ENCODE data around the gene SRD5A1. TPM values are rescaled to one million over a fixed set of nuclear protein-coding genes. Genes with fewer than 3 reads are reported as not detected.
A peak's percentile ranks its signal among the peaks of the same experiment; 100 is the strongest.

SRD5A1 gene
- total RNA-seq, 1 donor from 2014 or later, result 9.6 TPM

GRCh38 chr5:6673963-6674362 lies 40.7 kb downstream of the SRD5A1 start:
- no peak for ATAC-seq
- intact Hi-C loops (cut with DNase I), result no loop called here
- DNase-seq (ENCODE audit: low spot score), result no peak

- intact Hi-C loops (cut with DNase I), result no loop called here
- no peak for ATAC-seq
These were observed 41.2 kb downstream of the SRD5A1 start for GRCh38 chr5:6674421-6674820.

GRCh38 chr5:6674886-6675285 lies 41.6 kb downstream of the SRD5A1 start:
- intact Hi-C loops (cut with DNase I), result no loop called here
- ATAC-seq (no peak), DNase-seq (ENCODE audit: low spot score) (no peak)

More at GRCh38 chr5:6674421-6674820, 41.2 kb downstream of the SRD5A1 start:
- no peak for DNase-seq (ENCODE audit: low spot score)

DNA sequence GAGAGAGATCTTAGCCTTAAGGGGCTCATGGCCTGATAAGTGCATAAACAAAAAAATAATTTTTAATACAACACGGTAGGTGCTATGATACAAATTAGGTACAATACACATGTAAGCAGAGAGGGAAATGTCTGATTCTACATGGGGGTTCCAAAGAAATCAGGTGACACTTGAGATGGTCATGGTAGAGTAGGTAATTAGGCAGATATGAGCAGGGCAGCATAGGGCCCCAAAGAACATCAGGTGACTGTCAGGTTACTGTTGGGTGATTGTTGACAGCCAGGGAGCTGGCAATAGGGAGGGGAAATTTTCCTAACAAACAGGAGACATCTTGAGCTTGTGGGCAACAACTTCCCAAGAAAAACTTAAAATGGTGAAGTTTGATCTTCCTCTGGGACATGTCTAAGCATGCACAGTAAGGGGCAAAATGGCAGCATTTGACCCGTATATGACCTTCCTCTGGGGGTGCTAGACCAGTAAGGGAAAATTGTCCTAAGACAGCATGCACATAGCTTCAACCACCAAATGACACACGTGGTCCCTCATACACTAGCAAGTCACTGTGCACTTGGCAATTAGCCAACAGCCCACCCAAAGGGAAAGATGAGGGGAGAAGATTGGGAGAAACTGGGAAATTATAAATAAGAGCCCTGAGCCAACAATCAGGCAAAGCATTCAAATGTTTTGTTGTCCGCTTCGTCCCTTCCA lies 42.7 kb downstream of the SRD5A1 start:
- ATAC-seq (no peak), DNase-seq (ENCODE audit: low spot score) (no peak)
- intact Hi-C loops (cut with DNase I), result no loop called here

- ATAC-seq, result no peak
- DNase-seq (ENCODE audit: low spot score), result no peak
- intact Hi-C loops (cut with DNase I), result no loop called here
These were observed 43.5 kb downstream of the SRD5A1 start for GRCh38 chr5:6676702-6677101.

- ATAC-seq (no peak), DNase-seq (ENCODE audit: low spot score) (no peak)
- intact Hi-C loops (cut with DNase I), result no loop called here
These were observed 45.1 kb downstream of the SRD5A1 start for GRCh38 chr5:6678385-6678784.

GRCh38 chr5:6680922-6681321 lies 47.7 kb downstream of the SRD5A1 start:
- DNase-seq (ENCODE audit: low spot score), result no peak
- ATAC-seq, result no peak
- intact Hi-C loops (cut with DNase I), result no loop called here

- intact Hi-C loops (cut with DNase I), result no loop called here
- DNase-seq (ENCODE audit: low spot score), result no peak
- ATAC-seq, result no peak
These were observed 48.4 kb downstream of the SRD5A1 start for GRCh38 chr5:6681682-6682081.

- intact Hi-C loops (cut with DNase I), result no loop called here
- DNase-seq (ENCODE audit: low spot score) (no peak), ATAC-seq (no peak)
These were observed 49.0 kb downstream of the SRD5A1 start for GRCh38 chr5:6682239-6682638.

- intact Hi-C loops (cut with DNase I), result no loop called here
- DNase-seq (ENCODE audit: low spot score) (no peak), ATAC-seq (no peak)
These were observed 50.0 kb downstream of the SRD5A1 start for GRCh38 chr5:6683241-6683640.

DNA sequence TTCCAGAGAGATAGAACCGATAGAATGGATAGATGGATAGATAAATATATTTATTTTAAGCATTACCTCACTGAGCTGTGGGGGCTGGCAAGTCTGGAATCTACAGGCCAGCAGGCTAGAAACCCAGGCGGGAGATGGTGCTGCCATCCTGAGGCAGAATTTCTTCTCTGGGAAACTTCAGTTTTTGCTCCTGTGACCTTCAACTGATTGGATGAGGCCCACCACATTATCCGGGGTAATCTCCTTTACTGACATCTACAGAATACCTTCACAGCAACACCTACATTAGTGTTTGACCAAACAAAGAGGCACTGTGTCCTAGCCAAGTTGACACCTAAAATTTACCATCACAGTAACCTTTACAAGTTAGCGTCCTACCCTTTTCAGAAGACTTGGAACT lies 50.8 kb downstream of the SRD5A1 start:
- DNase-seq (ENCODE audit: low spot score) (no peak), ATAC-seq (no peak)
- intact Hi-C loops (cut with DNase I), result no loop called here

- intact Hi-C loops (cut with DNase I), result no loop called here
- ATAC-seq (no peak), DNase-seq (ENCODE audit: low spot score) (no peak)
These were observed 53.3 kb downstream of the SRD5A1 start for GRCh38 chr5:6686501-6686900.

DNA sequence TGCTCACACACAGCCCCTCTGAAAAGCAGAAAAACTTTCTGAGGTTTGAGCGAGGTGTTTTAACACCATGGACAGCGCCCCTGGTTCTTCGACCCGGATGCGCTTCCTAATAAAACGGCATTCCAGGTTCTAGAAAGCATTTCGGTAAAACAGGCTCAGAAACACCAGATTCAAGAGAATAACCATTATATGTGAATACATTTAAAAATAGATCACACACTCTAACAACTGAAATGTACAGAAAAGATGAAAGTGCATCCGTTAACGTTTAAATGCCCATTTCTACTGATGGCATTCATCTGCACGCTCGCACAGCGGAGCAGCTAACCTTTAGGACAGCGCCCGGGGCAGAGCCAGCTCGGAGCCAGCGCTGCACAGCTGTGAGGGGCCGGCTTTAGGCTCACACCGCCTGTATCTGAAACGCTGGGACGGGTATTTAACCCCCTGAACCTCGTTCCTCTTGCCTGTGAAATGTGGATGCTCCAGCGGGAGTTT lies 53.7 kb downstream of the SRD5A1 start:
- intact Hi-C loops (cut with DNase I), result no loop called here
- DNase-seq (ENCODE audit: low spot score), result no peak
- peak; percentile 66 for ATAC-seq

GRCh38 chr5:6687505-6687904 lies 54.3 kb downstream of the SRD5A1 start:
- intact Hi-C loops (cut with DNase I), result no loop called here
- no peak for DNase-seq (ENCODE audit: low spot score)

DNA sequence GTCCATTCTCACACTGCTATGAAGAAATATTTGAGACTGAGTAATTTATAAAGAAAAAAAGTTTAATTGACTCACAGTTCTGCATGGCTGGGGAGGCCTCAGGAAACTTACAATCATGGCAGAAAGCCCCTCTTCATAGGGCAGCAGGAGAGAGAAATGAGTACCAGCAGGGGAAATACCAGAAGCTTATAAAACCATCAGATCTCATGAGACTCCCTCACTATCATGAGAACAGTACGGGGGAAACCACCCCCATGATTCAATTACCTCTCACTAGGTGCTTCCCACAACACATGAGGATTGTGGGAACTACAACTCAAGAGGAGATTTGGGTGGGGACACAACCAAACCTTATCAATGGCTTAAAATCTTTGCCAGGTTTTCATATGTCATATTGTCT lies 59.7 kb downstream of the SRD5A1 start:
- DNase-seq (ENCODE audit: low spot score), result no peak
- no peak for ATAC-seq

More at GRCh38 chr5:6687505-6687904, 54.3 kb downstream of the SRD5A1 start:
- no peak for ATAC-seq

DNA sequence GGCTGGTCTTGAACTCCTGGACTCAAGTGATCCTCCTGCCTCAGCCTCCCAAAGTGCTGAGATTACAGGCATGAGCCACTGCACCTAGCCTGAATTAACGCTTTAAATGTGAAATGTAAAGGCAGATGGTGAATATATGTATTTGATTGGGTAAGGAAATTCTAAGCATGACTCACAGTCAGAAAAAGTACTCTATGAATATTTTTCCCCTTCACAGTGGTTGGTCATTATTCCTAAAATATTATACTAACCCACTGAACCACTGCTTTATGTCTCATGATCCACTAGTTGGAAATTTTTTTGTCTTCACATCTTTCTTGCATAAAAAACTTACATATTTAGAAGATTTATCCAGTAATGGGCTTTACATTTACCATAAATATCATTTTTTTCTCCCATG lies 65.5 kb downstream of the SRD5A1 start:
- ATAC-seq (no peak), DNase-seq (ENCODE audit: low spot score) (no peak)
- intact Hi-C loops (cut with DNase I), result no loop called here

More for the DNA sequence above, 59.7 kb downstream of the SRD5A1 start:
- intact Hi-C loops (cut with DNase I), result no loop called here

DNA sequence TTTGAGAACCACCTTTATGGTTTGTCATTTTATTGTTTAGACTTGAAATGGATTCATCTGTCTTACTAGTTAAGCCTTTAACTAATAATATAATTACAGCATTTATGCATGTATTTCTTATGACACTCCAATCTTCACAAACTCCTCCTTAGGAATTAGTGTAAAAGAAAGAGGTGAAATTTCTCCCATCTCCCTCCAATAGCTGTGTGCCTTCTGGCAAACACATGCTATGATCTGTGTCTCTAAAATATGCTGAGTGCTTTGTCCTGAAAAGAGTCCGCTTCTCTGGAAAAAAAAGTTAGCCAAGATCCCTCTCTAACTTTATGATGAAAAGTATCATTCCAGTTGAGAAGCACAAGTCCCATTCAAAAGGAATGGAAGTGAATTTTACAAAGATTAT lies 66.1 kb downstream of the SRD5A1 start:
- intact Hi-C loops (cut with DNase I), result no loop called here
- DNase-seq (ENCODE audit: low spot score) (no peak), ATAC-seq (no peak)

- no peak for DNase-seq (ENCODE audit: low spot score)
- no peak for ATAC-seq
- intact Hi-C loops (cut with DNase I), result no loop called here
These were observed 66.9 kb downstream of the SRD5A1 start for GRCh38 chr5:6700074-6700684.

- intact Hi-C loops (cut with DNase I), result no loop called here
- no peak for DNase-seq (ENCODE audit: low spot score)
- ATAC-seq, result no peak
These were observed 67.6 kb downstream of the SRD5A1 start for GRCh38 chr5:6700685-6701355.

DNA sequence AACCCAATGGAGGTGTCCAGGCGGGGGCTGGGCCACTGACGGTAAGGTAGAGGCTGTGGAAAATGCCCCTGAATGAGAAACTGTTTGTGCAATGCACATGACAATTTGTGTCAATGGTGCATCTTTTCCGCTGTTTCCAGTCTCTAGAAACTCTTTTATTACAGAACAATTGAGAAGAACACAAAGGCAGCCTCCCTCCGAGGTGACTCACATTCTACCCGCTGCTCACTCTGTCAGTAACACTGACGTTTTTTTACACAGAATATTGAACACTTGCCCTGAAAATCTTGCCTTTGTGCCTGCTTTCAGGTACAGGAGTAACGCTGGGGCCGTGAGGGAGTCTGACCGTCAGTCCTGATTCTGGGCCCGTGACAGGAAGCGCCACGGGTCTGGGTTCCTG lies 68.3 kb downstream of the SRD5A1 start:
- intact Hi-C loops (cut with DNase I), result no loop called here
- no peak for ATAC-seq

More for the DNA sequence above, 68.3 kb downstream of the SRD5A1 start:
- DNase-seq (ENCODE audit: low spot score), result no peak

Data from sciatic nerve (tissue), 2 donors.